K562 (cell line): ENCODE data around the gene GATA2. TPM values are rescaled to one million over a fixed set of nuclear protein-coding genes. Genes with fewer than 3 reads are reported as not detected.

ENCODE experiments used
- ATF7 ChIP-seq: fragments of 450-650 bp; IDR thresholded peaks from 2 replicates; pipeline ENCODE4 v1.7.1; 2014; ENCODE audit warnings: mild to moderate bottlenecking, moderate library complexity
- BRD4 ChIP-seq: fragments of 200-600 bp; sonication (generic); IDR thresholded peaks from 2 replicates; pipeline ENCODE4 v1.6.1; 2017; ENCODE audit warnings: inconsistent platforms
- DACH1 ChIP-seq: fragments of 450-650 bp; IDR thresholded peaks from 2 replicates; pipeline ENCODE4 v1.6.1; 2018; ENCODE audit not compliant: partially characterized antibody
- EP300 ChIP-seq: IDR thresholded peaks from 2 replicates; pipeline ENCODE4 v1.6.1; 2012; ENCODE audit warnings: low read length, improper control_type of control experiment
- ETV1 ChIP-seq: fragments of 450-650 bp; conservative IDR thresholded peaks from 2 replicates; pipeline ENCODE4 v1.6.1; 2016; ENCODE audit warnings: missing genetic modification characterization, control low read depth, low read depth, missing compliant biosample characterization
- GABPB1 ChIP-seq: sonication (generic); formaldehyde crosslinking; IDR thresholded peaks from 2 replicates; pipeline ENCODE4 v1.8.0; 2022; ENCODE audit warnings: mild to moderate bottlenecking, missing genetic modification reagents
- HMGN3 ChIP-seq: IDR thresholded peaks from 2 replicates; pipeline ENCODE4 v1.6.1; 2011; ENCODE audit warnings: borderline replicate concordance, low read depth, mild to moderate bottlenecking, mixed read lengths, low read length; ENCODE audit not compliant: insufficient read length; ENCODE audit errors: extremely low read depth
- L3MBTL2 ChIP-seq: fragments of 450-650 bp; IDR thresholded peaks from 2 replicates; pipeline ENCODE4 v1.6.1; 2016; ENCODE audit warnings: mild to moderate bottlenecking, moderate library complexity
- MEF2A ChIP-seq: IDR thresholded peaks from 2 replicates; pipeline ENCODE4 v1.6.1; 2011; ENCODE audit warnings: low read depth, mild to moderate bottlenecking, low read length, moderate library complexity; ENCODE audit not compliant: control insufficient read depth
- NFIC ChIP-seq: fragments of 450-650 bp; IDR thresholded peaks from 2 replicates; pipeline ENCODE4 v1.6.1; 2017; ENCODE audit warnings: mild to moderate bottlenecking, inconsistent platforms
- PHF8 ChIP-seq: fragments of 200-600 bp; sonication (generic); IDR thresholded peaks from 2 replicates; pipeline ENCODE4 v1.6.1; 2012; ENCODE audit warnings: mixed run types, mild to moderate bottlenecking, inconsistent platforms, low read length, moderate library complexity, borderline replicate concordance
- POLR2AphosphoS5 ChIP-seq: IDR thresholded peaks from 2 replicates; pipeline ENCODE4 v1.6.1; 2011; ENCODE audit warnings: mild to moderate bottlenecking, low read depth, low read length, moderate library complexity; ENCODE audit not compliant: control insufficient read depth, insufficient read depth
- POLR2B ChIP-seq: fragments of 450-650 bp; IDR thresholded peaks from 2 replicates; pipeline ENCODE4 v1.6.1; 2018; ENCODE audit warnings: low read depth; ENCODE audit not compliant: partially characterized antibody
- SAP30 ChIP-seq: fragments of 200-600 bp; sonication (generic); IDR thresholded peaks from 2 replicates; pipeline ENCODE4 v1.6.1; 2012; ENCODE audit warnings: borderline replicate concordance, low read depth, mild to moderate bottlenecking, moderate library complexity, low read length, control low read depth, inconsistent platforms; ENCODE audit not compliant: insufficient read depth, poor library complexity, severe bottlenecking
- TEAD2 ChIP-seq: fragments of 450-650 bp; IDR thresholded peaks from 2 replicates; pipeline ENCODE4 v1.6.1; 2016; ENCODE audit warnings: missing genetic modification characterization, control low read depth, missing compliant biosample characterization
- ZBTB33 ChIP-seq: sonication (generic); formaldehyde crosslinking; IDR thresholded peaks from 2 replicates; pipeline ENCODE4 v1.8.1; 2023; ENCODE audit warnings: mild to moderate bottlenecking, missing genetic modification reagents
- ZNF398 ChIP-seq: fragments of 250-450 bp; sonication (Bioruptor Pico); IDR thresholded peaks from 2 replicates; pipeline ENCODE4 v1.8.0; 2021; ENCODE audit warnings: moderate library complexity, mild to moderate bottlenecking, inconsistent platforms
- polyA plus RNA-seq, 8 experiments: library from polyadenylated mRNA; depleted of rRNA in 4 of 8; stranded (reverse) in 5 of 8; unstranded in 3 of 8; fragments of >200 nt; fragmentation: Nextera tagmentation in 2 of 8; fragmentation: Illumina TruSeq in 1 of 8; extraction: Ambion mirVana in 2 of 8; extraction: Trizol in 1 of 8; gene quantifications; 2 replicates each; pipeline versions ENCODE4 v1.2.1 to v1.2.3, GENCODE V29; 2011 to 2014; ENCODE audit warnings: inconsistent platforms in 1 of 8, missing spikeins in 1 of 8
- total RNA-seq, 7 experiments: library from RNA; depleted of rRNA in 6 of 7; stranded (reverse); fragments of >200 nt in 6 of 7; fragmentation: Illumina TruSeq in 2 of 7; extraction: Trizol in 2 of 7; gene quantifications; 2 replicates each; pipeline versions ENCODE4 v1.2.1 to v1.2.3, GENCODE V29; 2011 to 2021; ENCODE audit warnings: low replicate concordance in 1 of 7
- TF ChIP-seq, protein P1 (sequence below): IDR thresholded peaks from 2 replicates; pipeline ENCODE4 v1.6.1; 2016; ENCODE audit warnings: missing genetic modification characterization, missing compliant biosample characterization
- TF ChIP-seq, protein P2 (sequence below): sonication (generic); formaldehyde crosslinking; IDR thresholded peaks from 2 replicates; pipeline ENCODE4 v1.8.0; 2022; ENCODE audit warnings: missing genetic modification reagents, mild to moderate bottlenecking, moderate library complexity, borderline replicate concordance
- TF ChIP-seq, protein P3 (sequence below): fragments of 450-650 bp; formaldehyde crosslinking; IDR thresholded peaks from 2 replicates; pipeline ENCODE4 v1.4.0; 2020; ENCODE audit warnings: mild to moderate bottlenecking, moderate library complexity

Gene GATA2
- total and polyA plus RNA-seq, 9 of the 15 experiments (the other 6 are each of a cell fraction or from before 2014, with no cell fraction given): 8.5 to 218 (median 50.8) TPM

DNA sequence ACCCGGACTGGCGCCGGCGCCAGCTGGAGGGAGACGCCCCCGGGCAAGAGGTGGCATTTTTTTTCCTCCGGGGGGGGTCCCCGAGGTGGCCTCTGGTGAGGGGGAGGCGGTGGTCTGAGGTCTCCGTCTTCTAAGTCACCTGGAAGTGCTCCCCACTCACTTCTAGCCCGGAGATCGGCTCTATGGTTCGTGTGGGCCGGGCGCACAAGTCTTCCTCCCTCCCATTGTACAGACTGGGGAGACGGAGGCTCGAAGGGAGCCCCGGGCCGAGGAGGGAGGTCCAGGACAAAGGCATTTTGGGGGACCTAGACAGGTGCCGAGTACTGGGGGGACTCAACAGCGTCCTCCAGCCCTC lies 4.4 kb downstream of the GATA2 start (continued):
- TF ChIP-seq, protein P1, sequence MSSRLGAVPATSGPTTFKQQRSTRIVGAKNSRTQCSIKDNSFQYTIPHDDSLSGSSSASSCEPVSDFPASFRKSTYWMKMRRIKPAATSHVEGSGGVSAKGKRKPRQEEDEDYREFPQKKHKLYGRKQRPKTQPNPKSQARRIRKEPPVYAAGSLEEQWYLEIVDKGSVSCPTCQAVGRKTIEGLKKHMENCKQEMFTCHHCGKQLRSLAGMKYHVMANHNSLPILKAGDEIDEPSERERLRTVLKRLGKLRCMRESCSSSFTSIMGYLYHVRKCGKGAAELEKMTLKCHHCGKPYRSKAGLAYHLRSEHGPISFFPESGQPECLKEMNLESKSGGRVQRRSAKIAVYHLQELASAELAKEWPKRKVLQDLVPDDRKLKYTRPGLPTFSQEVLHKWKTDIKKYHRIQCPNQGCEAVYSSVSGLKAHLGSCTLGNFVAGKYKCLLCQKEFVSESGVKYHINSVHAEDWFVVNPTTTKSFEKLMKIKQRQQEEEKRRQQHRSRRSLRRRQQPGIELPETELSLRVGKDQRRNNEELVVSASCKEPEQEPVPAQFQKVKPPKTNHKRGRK (tag): no peak
- TF ChIP-seq POLR2B: peak; percentile 2
- TF ChIP-seq L3MBTL2: no peak
- TF ChIP-seq ATF7: no peak
- TF ChIP-seq MEF2A: no peak
- TF ChIP-seq HMGN3: peak; percentile 10
- no peak for TF ChIP-seq EP300
- peak; percentile 26; the same call in 1 of the 2 replicates for TF ChIP-seq PHF8
- TF ChIP-seq TEAD2: no peak
- no peak for TF ChIP-seq NFIC
- TF ChIP-seq, protein P2, sequence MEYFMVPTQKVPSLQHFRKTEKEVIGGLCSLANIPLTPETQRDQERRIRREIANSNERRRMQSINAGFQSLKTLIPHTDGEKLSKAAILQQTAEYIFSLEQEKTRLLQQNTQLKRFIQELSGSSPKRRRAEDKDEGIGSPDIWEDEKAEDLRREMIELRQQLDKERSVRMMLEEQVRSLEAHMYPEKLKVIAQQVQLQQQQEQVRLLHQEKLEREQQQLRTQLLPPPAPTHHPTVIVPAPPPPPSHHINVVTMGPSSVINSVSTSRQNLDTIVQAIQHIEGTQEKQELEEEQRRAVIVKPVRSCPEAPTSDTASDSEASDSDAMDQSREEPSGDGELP: peak; percentile 89
- 0 out of 2 replicates have a peak, but pooled peaks have one; percentile 14 for TF ChIP-seq BRD4
- no peak for TF ChIP-seq ZNF398 (CRISPR knock-in tag)
- 0 out of 2 replicates have a peak, but pooled peaks have one; percentile 30 for TF ChIP-seq GABPB1 (CRISPR knock-in tag)
- TF ChIP-seq, protein P3, sequence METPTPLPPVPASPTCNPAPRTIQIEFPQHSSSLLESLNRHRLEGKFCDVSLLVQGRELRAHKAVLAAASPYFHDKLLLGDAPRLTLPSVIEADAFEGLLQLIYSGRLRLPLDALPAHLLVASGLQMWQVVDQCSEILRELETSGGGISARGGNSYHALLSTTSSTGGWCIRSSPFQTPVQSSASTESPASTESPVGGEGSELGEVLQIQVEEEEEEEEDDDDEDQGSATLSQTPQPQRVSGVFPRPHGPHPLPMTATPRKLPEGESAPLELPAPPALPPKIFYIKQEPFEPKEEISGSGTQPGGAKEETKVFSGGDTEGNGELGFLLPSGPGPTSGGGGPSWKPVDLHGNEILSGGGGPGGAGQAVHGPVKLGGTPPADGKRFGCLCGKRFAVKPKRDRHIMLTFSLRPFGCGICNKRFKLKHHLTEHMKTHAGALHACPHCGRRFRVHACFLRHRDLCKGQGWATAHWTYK (CRISPR knock-in tag): no peak
- peak; percentile 1 for TF ChIP-seq SAP30
- no peak for TF ChIP-seq POLR2AphosphoS5
- TF ChIP-seq DACH1: peak; percentile 59
- TF ChIP-seq ETV1: no peak
- no peak for TF ChIP-seq ZBTB33 (CRISPR knock-in tag)
